DMS79 (cell line): ENCODE data around the gene SEPTIN10.

Experiments used
- DNase-seq: peaks from one replicate; lab custom pipeline; 2025; lab: John Stamatoyannopoulos, UW

SEPTIN10 gene

GRCh38 chr2:109521233-109522062 lies 92.3 kb downstream of the SEPTIN10 start:
- no peak for DNase-seq

- DNase-seq, result no peak
Observed at GRCh38 chr2:109519513-109519912, 94.3 kb downstream of the SEPTIN10 start.

GRCh38 chr2:109517118-109517889 lies 96.5 kb downstream of the SEPTIN10 start:
- peak; percentile 15 for DNase-seq

GRCh38 chr2:109516445-109517117 lies 97.2 kb downstream of the SEPTIN10 start:
- DNase-seq, result no peak

GRCh38 chr2:109514857-109515256 lies 98.9 kb downstream of the SEPTIN10 start:
- DNase-seq, result no peak

GRCh38 chr2:109513749-109514588 lies 99.8 kb downstream of the SEPTIN10 start:
- no peak for DNase-seq

GRCh38 chr2:109513230-109513629 lies 100.5 kb downstream of the SEPTIN10 start:
- no peak for DNase-seq

GRCh38 chr2:109512076-109512475 lies 101.7 kb downstream of the SEPTIN10 start:
- DNase-seq, result no peak

- DNase-seq, result no peak
Observed at GRCh38 chr2:109511168-109511567, 102.6 kb downstream of the SEPTIN10 start.

GRCh38 chr2:109510136-109511028 lies 103.4 kb downstream of the SEPTIN10 start:
- DNase-seq, result peak; percentile 56

- DNase-seq, result no peak
Observed at GRCh38 chr2:109508556-109508955, 105.2 kb downstream of the SEPTIN10 start.

GRCh38 chr2:109507828-109508227 lies 105.9 kb downstream of the SEPTIN10 start:
- no peak for DNase-seq

- no peak for DNase-seq
Observed at GRCh38 chr2:109507217-109507616, 106.5 kb downstream of the SEPTIN10 start.

GRCh38 chr2:109503191-109503590 lies 110.6 kb downstream of the SEPTIN10 start:
- no peak for DNase-seq

GRCh38 chr2:109501461-109501860 lies 112.3 kb downstream of the SEPTIN10 start:
- DNase-seq, result no peak

GRCh38 chr2:109500910-109501309 lies 112.9 kb downstream of the SEPTIN10 start:
- DNase-seq, result no peak

GRCh38 chr2:109499566-109499965 lies 114.2 kb downstream of the SEPTIN10 start:
- no peak for DNase-seq

GRCh38 chr2:109498906-109499305 lies 114.9 kb downstream of the SEPTIN10 start:
- no peak for DNase-seq

- DNase-seq, result peak; percentile 34
Observed at GRCh38 chr2:109497911-109498870, 115.6 kb downstream of the SEPTIN10 start.
